ENCODE results near the gene TSSC4.

Gene TSSC4

GRCh38 chr11:2421996-2422395 lies 21.4 kb downstream of the TSSC4 start:
- H3K9me3 Mint-ChIP-seq = no peaks in the 10 kb centered on the region
- no peak for ATAC-seq
- no peak overlapping the region for H3K27ac Mint-ChIP-seq
- H3K4me3 Mint-ChIP-seq = no peak overlapping the region
- H3K4me1 Mint-ChIP-seq = no peaks in the 10 kb centered on the region
- no peak for DNase-seq (ENCODE audit: low spot score in 2 of 2)
- H3K36me3 Mint-ChIP-seq = no peaks in the 10 kb centered on the region

GRCh38 chr11:2422461-2423156 lies 22.1 kb downstream of the TSSC4 start:
- ATAC-seq = no peak

DNA sequence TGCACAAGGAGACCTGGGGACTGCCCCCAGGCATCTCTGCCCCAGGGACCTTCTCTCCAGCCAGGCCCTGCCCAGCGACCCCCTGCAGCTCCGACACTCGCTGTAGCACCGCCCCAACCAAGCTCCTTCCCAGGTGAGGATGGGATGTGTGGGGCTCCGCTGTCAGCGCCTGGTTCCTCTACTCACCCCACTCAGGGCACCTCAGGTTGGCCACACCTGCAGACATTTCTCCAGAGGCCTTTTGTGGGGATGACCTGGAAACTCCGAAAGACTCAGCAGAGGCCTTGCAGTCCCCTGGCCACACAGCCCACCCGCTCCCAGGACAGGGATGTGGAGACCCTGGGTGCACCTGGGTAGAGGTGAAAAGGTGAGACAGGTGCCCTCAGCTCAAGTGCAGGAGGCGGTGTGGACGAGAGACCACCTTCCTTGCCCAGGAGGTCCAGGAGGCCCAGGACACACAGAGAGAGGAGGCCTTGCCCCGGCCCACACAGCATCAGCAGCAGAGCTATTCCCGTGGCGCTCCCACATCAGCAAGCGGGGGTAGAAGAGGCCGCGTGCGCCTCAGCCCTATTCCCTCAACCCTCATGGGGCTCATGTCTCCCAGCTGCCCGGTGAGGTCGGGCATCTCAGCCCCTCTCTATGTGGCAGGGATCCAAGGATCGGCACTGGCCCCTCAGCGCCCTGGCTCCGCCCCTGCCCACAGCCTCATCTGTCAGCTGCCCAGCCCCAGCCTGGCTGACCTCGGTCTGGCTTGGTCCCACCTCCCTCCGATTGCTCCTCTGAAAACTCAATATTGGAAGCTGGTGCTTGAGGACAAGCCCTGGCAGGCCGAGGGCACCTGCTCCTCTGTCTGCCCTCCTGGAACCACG lies 22.8 kb downstream of the TSSC4 start:
- DNase-seq (ENCODE audit: low spot score in 2 of 2) (no peak), ATAC-seq (no peak)
- H3K9me3 Mint-ChIP-seq = no peaks in the 10 kb centered on the region
- no peak overlapping the region for H3K27ac Mint-ChIP-seq
- H3K4me3 Mint-ChIP-seq = no peak overlapping the region
- H3K36me3 Mint-ChIP-seq = no peaks in the 10 kb centered on the region
- H3K4me1 Mint-ChIP-seq = no peaks in the 10 kb centered on the region

More at GRCh38 chr11:2422461-2423156, 22.1 kb downstream of the TSSC4 start:
- no peak for DNase-seq (ENCODE audit: low spot score in 2 of 2)
- no peaks in the 10 kb centered on the region for H3K9me3 Mint-ChIP-seq
- no peaks in the 10 kb centered on the region for H3K4me1 Mint-ChIP-seq
- no peaks in the 10 kb centered on the region for H3K36me3 Mint-ChIP-seq
- H3K4me3 Mint-ChIP-seq = no peak overlapping the region
- no peak overlapping the region for H3K27ac Mint-ChIP-seq

DNA sequence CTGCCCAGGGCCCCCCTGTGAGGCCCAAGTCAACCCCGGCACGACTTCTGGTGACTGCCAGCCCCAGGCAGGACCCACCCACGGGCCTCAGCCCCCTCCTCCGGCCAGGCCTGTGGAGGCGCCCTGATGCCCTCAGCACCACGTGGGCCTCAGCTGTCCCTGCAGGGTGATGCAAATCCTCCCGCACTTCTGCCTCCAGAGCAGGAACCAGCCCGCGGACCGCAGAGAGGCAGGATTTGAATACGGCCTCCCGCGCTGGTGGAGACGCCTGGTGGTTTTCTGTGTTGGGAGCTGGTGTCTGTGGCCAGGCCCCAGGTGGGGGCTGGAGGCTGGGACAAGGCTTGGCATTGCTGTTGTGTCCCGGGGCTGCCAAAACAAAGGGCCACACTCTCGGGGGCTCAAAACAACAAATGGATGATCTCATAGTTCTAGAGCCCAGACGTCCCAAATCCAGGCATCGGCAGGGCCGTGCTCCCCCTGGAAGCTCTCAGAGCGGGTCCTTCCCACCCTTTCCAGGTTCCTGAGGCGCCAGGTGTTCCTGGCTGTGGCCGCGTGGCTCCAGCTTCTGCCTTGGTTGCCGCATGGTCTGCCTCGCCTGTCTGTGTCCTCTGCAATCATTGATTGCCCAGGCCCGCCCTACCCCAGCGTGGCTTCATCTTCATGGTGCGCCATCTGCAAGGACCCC lies 24.4 kb downstream of the TSSC4 start:
- Mint-ChIP-seq H3K27ac (no peak overlapping the region), H3K4me3 (no peak overlapping the region), H3K4me1 (no peaks in the 10 kb centered on the region), H3K36me3 (no peaks in the 10 kb centered on the region), H3K9me3 (no peaks in the 10 kb centered on the region)
- ATAC-seq (no peak), DNase-seq (ENCODE audit: low spot score in 2 of 2) (no peak)

DNA sequence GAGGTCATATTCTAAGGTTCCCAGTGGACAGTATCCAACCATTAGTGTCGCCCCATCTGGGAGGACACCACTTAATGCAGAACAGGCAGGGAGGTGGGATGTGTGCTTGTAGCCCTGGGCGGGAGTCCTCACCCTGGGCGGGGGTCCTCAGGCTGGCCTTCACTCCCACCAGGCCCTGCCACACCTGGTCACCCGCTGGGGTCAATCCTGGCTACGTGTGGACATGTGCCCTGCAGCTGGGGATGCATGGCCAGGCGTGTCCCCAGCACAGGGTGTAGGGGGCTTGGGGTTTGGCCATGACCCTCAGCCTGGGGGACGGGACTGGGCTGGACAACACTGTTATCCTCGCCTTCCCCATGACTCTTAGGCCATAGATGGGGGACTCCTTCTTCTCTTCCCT lies 25.0 kb downstream of the TSSC4 start:
- DNase-seq (ENCODE audit: low spot score in 2 of 2) (no peak), ATAC-seq (no peak)
- Mint-ChIP-seq H3K36me3 (no peaks in the 10 kb centered on the region), H3K27ac (no peak overlapping the region), H3K4me3 (no peak overlapping the region), H3K9me3 (no peaks in the 10 kb centered on the region), H3K4me1 (no peaks in the 10 kb centered on the region)

DNA sequence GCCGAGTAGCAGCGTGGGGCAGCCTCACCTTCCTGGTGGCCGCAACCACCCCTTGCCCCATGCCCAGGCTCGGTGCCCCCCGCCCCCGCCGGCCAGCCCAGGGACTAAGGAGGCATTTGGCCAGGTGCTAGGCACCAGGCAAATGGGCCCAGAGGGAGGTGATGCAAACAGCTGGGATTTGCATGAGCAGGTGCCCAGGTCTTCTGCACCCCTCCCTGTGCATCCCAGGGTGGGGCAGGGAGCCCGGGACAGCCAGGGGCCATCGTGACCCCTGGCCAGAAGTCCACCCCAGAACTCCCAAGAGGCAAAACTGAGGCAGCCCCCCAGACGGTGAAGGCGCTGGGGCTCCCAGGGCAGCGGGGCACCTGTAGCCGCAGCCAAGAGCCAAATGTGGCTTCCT lies 25.7 kb downstream of the TSSC4 start:
- Mint-ChIP-seq H3K4me3 (no peak overlapping the region), H3K9me3 (no peaks in the 10 kb centered on the region), H3K27ac (no peak overlapping the region), H3K4me1 (no peaks in the 10 kb centered on the region), H3K36me3 (no peaks in the 10 kb centered on the region)
- no peak for DNase-seq (ENCODE audit: low spot score in 2 of 2)
- no peak for ATAC-seq

DNA sequence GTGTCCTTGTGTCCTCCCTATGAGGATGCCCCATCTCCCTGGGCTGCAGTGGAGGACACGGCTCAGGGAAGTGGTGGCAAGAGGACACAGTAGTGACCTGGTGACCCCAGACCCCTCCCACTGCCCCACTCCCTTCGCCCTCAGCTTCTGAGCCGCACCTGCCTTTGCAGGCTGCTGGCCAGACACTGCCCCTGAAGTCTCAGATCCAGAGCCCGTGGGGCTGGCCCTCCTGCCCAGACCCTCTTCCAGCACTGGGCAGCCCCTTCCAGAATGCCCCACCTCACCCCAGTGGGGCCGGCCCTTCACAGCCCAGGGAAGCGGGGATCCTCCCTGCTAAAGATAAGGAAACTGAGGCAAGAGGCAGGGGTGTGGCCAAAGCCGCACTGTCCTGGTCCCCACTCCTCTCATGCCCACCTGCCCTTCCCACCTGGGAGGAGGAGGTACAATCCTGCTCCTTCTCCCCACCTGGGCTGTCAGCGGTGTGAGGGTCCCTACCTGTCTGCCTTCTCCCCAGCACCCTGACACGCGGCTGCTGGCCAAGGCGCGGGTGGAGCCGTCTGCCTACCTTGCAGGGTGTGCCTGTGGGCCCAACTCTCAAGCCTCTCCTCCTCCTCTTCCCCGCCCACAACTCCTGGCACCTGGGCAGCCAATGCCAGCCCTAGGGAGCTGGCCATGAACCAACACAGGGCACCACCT lies 26.4 kb downstream of the TSSC4 start:
- peaks cover 6% of the 10 kb centered on the region for H3K4me1 Mint-ChIP-seq
- H3K4me3 Mint-ChIP-seq = no peak overlapping the region
- H3K9me3 Mint-ChIP-seq = no peaks in the 10 kb centered on the region
- ATAC-seq (no peak), DNase-seq (ENCODE audit: low spot score in 2 of 2) (no peak)
- H3K27ac Mint-ChIP-seq = no peak overlapping the region
- no peaks in the 10 kb centered on the region for H3K36me3 Mint-ChIP-seq

- Mint-ChIP-seq H3K9me3 (no peaks in the 10 kb centered on the region), H3K4me3 (no peak overlapping the region), H3K27ac (no peak overlapping the region), H3K4me1 (peaks cover 6% of the 10 kb centered on the region), H3K36me3 (no peaks in the 10 kb centered on the region)
- ATAC-seq (no peak), DNase-seq (ENCODE audit: low spot score in 2 of 2) (no peak)
Observed at GRCh38 chr11:2427721-2428321, 27.3 kb downstream of the TSSC4 start.

DNA sequence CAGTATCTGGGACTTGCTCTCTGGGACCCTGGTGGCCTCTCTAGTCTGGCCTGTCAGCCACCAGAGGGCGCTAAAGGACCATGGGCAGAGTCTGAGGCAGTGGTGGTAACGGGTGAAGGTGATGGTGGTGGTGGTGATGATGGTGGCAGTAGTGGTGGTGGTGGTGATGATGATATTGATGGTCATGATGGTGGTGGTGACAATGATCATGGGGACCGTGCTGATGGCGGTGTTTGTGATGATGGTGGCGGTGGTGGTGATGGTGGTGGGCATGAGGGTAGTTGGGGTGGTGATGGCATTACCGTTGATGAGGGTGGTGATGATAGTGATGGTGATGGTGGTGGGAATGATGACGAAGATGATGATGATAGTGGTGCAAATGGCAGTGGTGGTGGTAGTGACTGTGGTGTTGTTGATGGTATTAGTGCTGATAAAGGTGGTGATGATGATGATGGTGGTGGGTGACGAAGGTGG lies 27.8 kb downstream of the TSSC4 start:
- ATAC-seq (peak; percentile 83), DNase-seq (ENCODE audit: low spot score in 2 of 2) (peak; percentile 84 to 90)
- Mint-ChIP-seq H3K27ac (no peak overlapping the region), H3K4me3 (no peak overlapping the region), H3K4me1 (peaks cover 6% of the 10 kb centered on the region), H3K9me3 (no peaks in the 10 kb centered on the region), H3K36me3 (no peaks in the 10 kb centered on the region)

DNA sequence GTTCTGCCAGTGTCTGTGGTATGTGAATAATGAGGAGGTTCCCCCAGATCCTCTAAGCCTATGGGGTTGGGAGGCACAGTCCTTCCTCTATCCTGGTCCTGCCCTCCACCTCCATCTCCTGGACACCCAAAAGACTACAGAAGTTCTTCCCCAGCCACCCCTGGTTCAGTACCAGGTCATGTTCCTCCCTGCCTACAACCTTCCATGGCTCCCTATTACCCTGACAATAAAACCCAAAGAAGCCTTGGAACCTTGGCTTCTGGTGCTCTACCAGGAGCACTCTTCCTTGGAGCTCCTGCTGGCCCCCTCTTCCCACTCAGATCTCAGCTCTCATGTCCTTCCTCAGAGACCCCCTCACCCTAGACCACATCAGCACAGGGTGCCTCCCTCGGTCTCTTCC lies 30.8 kb downstream of the TSSC4 start:
- Mint-ChIP-seq H3K36me3 (no peaks in the 10 kb centered on the region), H3K4me3 (no peak overlapping the region), H3K27ac (peak overlapping the region; percentile 23), H3K4me1 (peaks cover 6% of the 10 kb centered on the region), H3K9me3 (no peaks in the 10 kb centered on the region)
- no peak for ATAC-seq
- no peak for DNase-seq (ENCODE audit: low spot score in 2 of 2)

GRCh38 chr11:2432171-2432621 lies 31.6 kb downstream of the TSSC4 start:
- Mint-ChIP-seq H3K9me3 (no peaks in the 10 kb centered on the region), H3K4me1 (peaks cover 6% of the 10 kb centered on the region), H3K27ac (no peak overlapping the region), H3K36me3 (no peaks in the 10 kb centered on the region), H3K4me3 (no peak overlapping the region)
- no peak for DNase-seq (ENCODE audit: low spot score in 2 of 2)
- ATAC-seq = no peak

DNA sequence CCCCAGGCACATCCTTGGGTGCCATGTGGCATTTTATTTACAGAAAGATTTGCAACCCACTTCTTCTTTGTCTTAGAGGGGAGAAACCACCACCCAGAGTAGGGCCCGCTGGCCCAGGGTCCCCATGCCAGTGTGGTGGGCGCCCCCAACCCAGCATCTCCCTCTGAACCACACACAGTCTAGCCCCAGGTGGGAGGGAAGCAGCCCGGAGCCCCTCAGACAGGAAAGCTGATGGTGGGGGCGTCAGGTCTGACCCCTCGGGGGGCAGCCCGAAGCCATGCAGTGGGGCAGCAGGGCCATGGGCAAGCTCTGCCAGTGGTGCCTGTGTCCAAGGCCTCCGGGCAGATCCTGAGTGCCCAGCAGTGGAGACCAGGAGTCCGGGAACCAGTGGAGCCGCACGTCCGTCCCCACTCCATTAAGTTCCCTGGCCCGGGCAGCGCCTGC lies 32.1 kb downstream of the TSSC4 start:
- Mint-ChIP-seq H3K36me3 (no peaks in the 10 kb centered on the region), H3K4me3 (no peak overlapping the region), H3K27ac (no peak overlapping the region), H3K9me3 (no peaks in the 10 kb centered on the region), H3K4me1 (peaks cover 6% of the 10 kb centered on the region)
- DNase-seq (ENCODE audit: low spot score in 2 of 2) (no peak), ATAC-seq (no peak)

- H3K4me1 Mint-ChIP-seq = peaks cover 6% of the 10 kb centered on the region
- no peak overlapping the region for H3K4me3 Mint-ChIP-seq
- H3K36me3 Mint-ChIP-seq = no peaks in the 10 kb centered on the region
- ATAC-seq = no peak
- H3K9me3 Mint-ChIP-seq = no peaks in the 10 kb centered on the region
- no peak for DNase-seq (ENCODE audit: low spot score in 2 of 2)
- H3K27ac Mint-ChIP-seq = no peak overlapping the region
Observed at GRCh38 chr11:2433106-2433925, 32.8 kb downstream of the TSSC4 start.

DNA sequence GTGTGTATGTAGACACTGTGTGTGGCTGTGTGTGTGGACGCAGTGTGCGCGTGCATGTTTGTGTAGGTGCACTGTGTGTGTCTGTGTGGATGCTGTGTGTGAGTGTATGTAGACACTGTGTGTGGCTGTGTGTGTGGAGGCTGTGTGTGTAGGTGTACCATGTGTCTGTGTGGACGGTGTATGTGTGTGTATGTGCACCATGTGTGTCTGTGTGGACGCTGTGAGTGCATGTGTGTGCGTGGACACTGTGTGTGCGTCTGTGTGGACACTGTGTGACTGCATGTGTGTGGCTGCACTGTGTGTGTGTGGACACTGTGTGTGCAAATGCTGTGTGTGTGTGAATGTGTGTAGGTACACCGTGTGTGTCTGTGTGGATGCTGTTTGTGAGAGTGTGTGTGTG lies 33.5 kb downstream of the TSSC4 start:
- Mint-ChIP-seq H3K9me3 (no peaks in the 10 kb centered on the region), H3K27ac (no peak overlapping the region), H3K4me3 (no peak overlapping the region), H3K36me3 (no peaks in the 10 kb centered on the region), H3K4me1 (peaks cover 6% of the 10 kb centered on the region)
- DNase-seq (ENCODE audit: low spot score in 2 of 2) = no peak
- ATAC-seq = no peak

All from stimulated activated effector memory CD8-positive, alpha-beta T cell treated with anti-CD3 and anti-CD28 coated beads, Interleukin-12 subunit alpha, Interleukin-12 subunit beta, amount 100 ng/mL, for 72 hours (primary cell).